ENCODE data around the gene MRPL49. TPM values are rescaled to one million over a fixed set of nuclear protein-coding genes. Genes with fewer than 3 reads are reported as not detected.
A peak's percentile ranks its signal among the peaks of the same experiment; 100 is the strongest.

Gene MRPL49
- total RNA-seq, 1 experiment from 2014 or later = 73.4 TPM

GRCh38 chr11:65124480-65125196, 2.5 kb downstream of the MRPL49 start:
- no CpG with 5 or more reads among the region's 5 CpGs for WGBS (ENCODE audit: extremely low coverage, insufficient read length, low lambda C conversion rate)
- Histone ChIP-seq H2AK5ac (ENCODE audit: insufficient read length, low read length) (no peak overlapping the region), H3K27ac (ENCODE audit: insufficient read length, low read depth, low read length) (no peak overlapping the region), H3T11ph (ENCODE audit: low read length) (no peak overlapping the region), H2AFZ (ENCODE audit: low read length) (no peak overlapping the region), H3K4ac (ENCODE audit: low read depth, low read length) (no peak overlapping the region), H2BK12ac (ENCODE audit: insufficient read length, low read depth, low read length) (no peak overlapping the region), H3K23me2 (ENCODE audit: insufficient read length, low read depth, low read length, poor library complexity, severe bottlenecking) (peaks cover 6% of the 10 kb centered on the region), H3K27me3 (ENCODE audit: insufficient read depth, low read length) (no peaks in the 10 kb centered on the region), H3K23ac (ENCODE audit: insufficient read length, low read depth, low read length) (no peak overlapping the region), H3K79me1 (ENCODE audit: insufficient read depth, low read depth, low read length, poor library complexity, severe bottlenecking) (peaks cover 5% of the 10 kb centered on the region), H4K5ac (ENCODE audit: insufficient read length, low read depth, low read length) (no peak overlapping the region), H3K9me3 (ENCODE audit: control insufficient read depth, low read depth, low read length) (no peaks in the 10 kb centered on the region), H3K4me1 (ENCODE audit: insufficient read depth, low read length) (no peaks in the 10 kb centered on the region), H3K18ac (ENCODE audit: insufficient read length, low read depth, low read length) (no peak overlapping the region), H2BK20ac (ENCODE audit: low read depth, low read length, poor library complexity, severe bottlenecking) (no peak overlapping the region), H4K91ac (ENCODE audit: insufficient read length, low read depth, low read length) (no peak overlapping the region), H3K9ac (ENCODE audit: extremely low read depth, insufficient read length, low read length) (no peak overlapping the region), H2BK15ac (ENCODE audit: low read depth, low read length) (no peak overlapping the region), H3K56ac (ENCODE audit: insufficient read length, low read depth, low read length) (no peak overlapping the region), H2BK120ac (ENCODE audit: low read depth, low read length, poor library complexity, severe bottlenecking) (no peak overlapping the region), H3K14ac (ENCODE audit: insufficient read depth, low read length) (no peak overlapping the region), H4K20me1 (ENCODE audit: control insufficient read depth, insufficient read depth, insufficient read length) (no peaks in the 10 kb centered on the region), H3K79me2 (ENCODE audit: insufficient read depth, low read length) (peaks cover 9% of the 10 kb centered on the region; the same call in 1 of the 2 replicates), H2BK5ac (ENCODE audit: insufficient read length, low read length) (no peak overlapping the region), H4K8ac (replicated peaks; ENCODE audit: insufficient read length, low read depth, low read length) (no peak overlapping the region), H3K4me2 (ENCODE audit: insufficient read depth, insufficient read length, low read length) (no peak overlapping the region)
- Mint-ChIP-seq H3K4me1 (peaks cover 4 to 15% of the 10 kb centered on the region in 2 experiments), H3K4me3 (peak overlapping the region; percentile 3 to 33; a peak in 2 of 5 replicates), H3K9me3 (no peaks in the 10 kb centered on the region), H3K36me3 (ENCODE audit: insufficient read depth in 1 of 3, low read depth in 3 of 3) (peaks cover 32 to 67% (median 60%) of the 10 kb centered on the region in 3 experiments), H3K27ac (no peak overlapping the region; a peak in 1 of 7 replicates), H3K27me3 (ENCODE audit: low read depth) (no peaks in the 10 kb centered on the region)
- DNase-seq = no peak
- no peak for TF ChIP-seq CTCF (conservative IDR thresholded peaks at IDR 0.05)
